OCI-LY7 (cell line): Measurements from ENCODE around the gene GYS2. TPM values are rescaled to one million over a fixed set of nuclear protein-coding genes. Genes with fewer than 3 reads are reported as not detected.

ENCODE experiments used
- BruUV-seq: library from RNA; stranded (reverse); fragments of 400-500 nt; replicated peaks from 2 replicates; lab custom pipeline; 2021; lab: Mats Ljungman, UMichigan
- CTCF ChIA-PET: fragments of 300-600 bp; sonication (Branson Sonifier 250); formaldehyde crosslinking; loops from one replicate; lab custom pipeline; 2022; ENCODE audit warnings: antibody characterized with exemption; ENCODE audit not compliant: unreplicated experiment; lab: Charles Lee
- POLR2A ChIA-PET: fragments of 300-600 bp; sonication (Branson Sonifier 250); formaldehyde crosslinking; loops from one replicate; lab custom pipeline; 2022; ENCODE audit warnings: antibody characterized with exemption; lab: Charles Lee
- DNase-seq: peaks from one replicate; pipeline ENCODE4 v3.0.0-alpha.2; 2015; ENCODE audit warnings: low spot score
- H2AFZ ChIP-seq: fragments of 200-600 bp; sonication (generic), shearing (Covaris generic); 2 replicates; pipeline ENCODE4 v1.6.1; 2014; ENCODE audit warnings: mild to moderate bottlenecking, antibody characterized with exemption, low read length, moderate library complexity
- H3K27ac ChIP-seq: fragments of 200-600 bp; sonication (generic); 2 replicates; pipeline ENCODE4 v1.5.1; 2014; ENCODE audit warnings: mixed run types, low read depth, mild to moderate bottlenecking, moderate library complexity, low read length, inconsistent platforms; ENCODE audit not compliant: poor library complexity, severe bottlenecking
- H3K36me3 ChIP-seq: fragments of 200-600 bp; sonication (generic); 2 replicates; pipeline ENCODE4 v1.6.1; 2014; ENCODE audit warnings: mild to moderate bottlenecking, antibody characterized with exemption, low read length, moderate library complexity, mixed read lengths; ENCODE audit not compliant: insufficient read depth
- H3K4me1 ChIP-seq: fragments of 200-600 bp; sonication (generic); 2 replicates; pipeline ENCODE4 v1.5.1; 2014; ENCODE audit warnings: mild to moderate bottlenecking, low read length; ENCODE audit not compliant: insufficient read depth, poor library complexity, severe bottlenecking
- H3K4me2 ChIP-seq: fragments of 200-600 bp; sonication (generic); 2 replicates; pipeline ENCODE4 v1.6.1; 2014; ENCODE audit warnings: mild to moderate bottlenecking, low read length
- H3K4me3 ChIP-seq: fragments of 200-600 bp; sonication (generic); 2 replicates; pipeline ENCODE4 v1.5.1; 2014; ENCODE audit warnings: mild to moderate bottlenecking, low read depth, low read length; ENCODE audit not compliant: poor library complexity, severe bottlenecking
- H3K79me2 ChIP-seq: fragments of 200-600 bp; sonication (generic); 2 replicates; pipeline ENCODE4 v1.6.1; 2016; ENCODE audit warnings: low read depth, mild to moderate bottlenecking, low read length, moderate library complexity, mixed read lengths; ENCODE audit not compliant: insufficient read depth
- H3K9me2 ChIP-seq: fragments of 200-600 bp; sonication (generic); 2 replicates; pipeline ENCODE4 v1.6.1; 2016; ENCODE audit warnings: mild to moderate bottlenecking, low read length, mixed read lengths; ENCODE audit not compliant: insufficient read depth
- H3K9me3 ChIP-seq: fragments of 200-600 bp; sonication (generic); 2 replicates; pipeline ENCODE4 v1.6.1; 2014; ENCODE audit warnings: mild to moderate bottlenecking, mixed run types, low read length, mixed read lengths
- H4K20me1 ChIP-seq: fragments of 200-600 bp; sonication (generic); 2 replicates; pipeline ENCODE4 v1.6.1; 2014; ENCODE audit warnings: mild to moderate bottlenecking, antibody characterized with exemption, low read length, moderate library complexity, mixed read lengths; ENCODE audit not compliant: insufficient read depth
- CTCF ChIP-seq: fragments of 200-600 bp; sonication (generic); conservative IDR thresholded peaks from 2 replicates; pipeline ENCODE4 v1.5.1; 2014; ENCODE audit warnings: mild to moderate bottlenecking, antibody characterized with exemption, low read length, moderate library complexity, mixed read lengths
- EZH2phosphoT487 ChIP-seq: fragments of 200-600 bp; sonication (generic); IDR thresholded peaks from 2 replicates; pipeline ENCODE4 v1.6.1; 2018; ENCODE audit warnings: low read depth, borderline replicate concordance, mild to moderate bottlenecking, mixed run types, antibody characterized with exemption, low read length, moderate library complexity, mixed read lengths
- intact Hi-C: fragments of 100-400 bp; cut with micrococcal nuclease; formaldehyde crosslinking; loops from one replicate; pipeline ENCODE4 v1.10.0; 2022; ENCODE audit not compliant: unreplicated experiment
- total RNA-seq, 2 experiments: library from RNA; depleted of rRNA in 1 of 2; stranded (reverse); fragments of >200 nt in 1 of 2; shearing (Covaris generic) in 1 of 2; gene quantifications; 2 replicates each; pipeline ENCODE4 v1.2.3, GENCODE V29; 2014 to 2022

The GYS2 gene
- total RNA-seq, 2 experiments from 2014 or later: not detected

GRCh38 chr12:21566223-21566906 lies 38.3 kb downstream of the GYS2 start:
- H3K4me3 ChIP-seq: no peak overlapping the region
- no peaks in the 10 kb centered on the region for H3K36me3 ChIP-seq
- H3K27ac ChIP-seq: no peak overlapping the region
- H3K9me3 ChIP-seq: no peaks in the 10 kb centered on the region
- no peaks in the 10 kb centered on the region for H3K79me2 ChIP-seq
- H3K9me2 ChIP-seq: no peaks in the 10 kb centered on the region
- BruUV-seq: no TSS peak
- intact Hi-C loops: no loop called here
- ChIA-PET POLR2A (interaction anchor here (0.6 to 1.2 kb wide), 3 partner anchors 8 to 292 kb away, joined by 3 read pairs; no protein-coding TSS in a partner anchor), CTCF (no interaction called here)
- no peaks in the 10 kb centered on the region for H3K4me1 ChIP-seq
- no peaks in the 10 kb centered on the region for H4K20me1 ChIP-seq
- H2AFZ ChIP-seq: no peak overlapping the region
- no peak overlapping the region for H3K4me2 ChIP-seq
- TF ChIP-seq CTCF (no peak), EZH2phosphoT487 (no peak)
- DNase-seq: no peak

- no TSS peak for BruUV-seq
- no peak overlapping the region for H3K4me3 ChIP-seq
- no peaks in the 10 kb centered on the region for H3K4me1 ChIP-seq
- H3K9me3 ChIP-seq: no peaks in the 10 kb centered on the region
- intact Hi-C loops: no loop called here
- H3K27ac ChIP-seq: no peak overlapping the region
- no peak for DNase-seq
- CTCF ChIA-PET: no interaction called here
- TF ChIP-seq CTCF: no peak
- no peak for TF ChIP-seq EZH2phosphoT487
- H2AFZ ChIP-seq: no peak overlapping the region
- no peaks in the 10 kb centered on the region for H3K36me3 ChIP-seq
- no peak overlapping the region for H3K4me2 ChIP-seq
- POLR2A ChIA-PET: no interaction called here
- H3K79me2 ChIP-seq: no peaks in the 10 kb centered on the region
- no peaks in the 10 kb centered on the region for H3K9me2 ChIP-seq
- H4K20me1 ChIP-seq: no peaks in the 10 kb centered on the region
Observed at GRCh38 chr12:21562859-21563258, 41.8 kb downstream of the GYS2 start.

- Histone ChIP-seq H4K20me1 (no peaks in the 10 kb centered on the region), H3K4me3 (no peak overlapping the region), H3K36me3 (no peaks in the 10 kb centered on the region), H2AFZ (no peak overlapping the region), H3K9me3 (no peaks in the 10 kb centered on the region), H3K79me2 (no peaks in the 10 kb centered on the region), H3K9me2 (no peaks in the 10 kb centered on the region), H3K27ac (no peak overlapping the region), H3K4me1 (no peaks in the 10 kb centered on the region), H3K4me2 (no peak overlapping the region)
- POLR2A ChIA-PET: interaction anchor here (0.8 to 1.7 kb wide), 2 partner anchors 8 to 12 kb away, joined by 3 read pairs; no protein-coding TSS in a partner anchor
- CTCF ChIA-PET: no interaction called here
- BruUV-seq: no TSS peak
- intact Hi-C loops: no loop called here
- no peak for DNase-seq
- no peak for TF ChIP-seq EZH2phosphoT487
- TF ChIP-seq CTCF: no peak
Observed at GRCh38 chr12:21561158-21561557, 43.5 kb downstream of the GYS2 start.
